SK-N-SH treated with all-trans-retinoic acid at 6 μM for 48 hours (cell line): ENCODE measurements around the gene SLC39A3.

Experiments used
- ARNTL ChIP-seq: fragments of 450-650 bp; formaldehyde crosslinking; IDR thresholded peaks from 2 replicates; pipeline ENCODE4 v1.5.0; 2020; ENCODE audit warnings: low read depth, mild to moderate bottlenecking, moderate library complexity, borderline replicate concordance
- GLIS3 ChIP-seq: fragments of 250-450 bp; sonication (Bioruptor Pico); IDR thresholded peaks from 2 replicates; pipeline ENCODE4 v1.5.0; 2020; ENCODE audit warnings: mild to moderate bottlenecking, moderate library complexity
- ZNF565 ChIP-seq: fragments of 450-650 bp; formaldehyde crosslinking; conservative IDR thresholded peaks from 2 replicates; pipeline ENCODE4 v1.5.0; 2020; ENCODE audit warnings: low read depth, mild to moderate bottlenecking, moderate library complexity
- TF ChIP-seq, protein P1 (sequence below): fragments of 250-450 bp; sonication (Bioruptor Pico); IDR thresholded peaks from 2 replicates; pipeline ENCODE4 v1.8.0; 2021; ENCODE audit warnings: low read depth, mild to moderate bottlenecking, moderate library complexity, borderline replicate concordance

DNA sequence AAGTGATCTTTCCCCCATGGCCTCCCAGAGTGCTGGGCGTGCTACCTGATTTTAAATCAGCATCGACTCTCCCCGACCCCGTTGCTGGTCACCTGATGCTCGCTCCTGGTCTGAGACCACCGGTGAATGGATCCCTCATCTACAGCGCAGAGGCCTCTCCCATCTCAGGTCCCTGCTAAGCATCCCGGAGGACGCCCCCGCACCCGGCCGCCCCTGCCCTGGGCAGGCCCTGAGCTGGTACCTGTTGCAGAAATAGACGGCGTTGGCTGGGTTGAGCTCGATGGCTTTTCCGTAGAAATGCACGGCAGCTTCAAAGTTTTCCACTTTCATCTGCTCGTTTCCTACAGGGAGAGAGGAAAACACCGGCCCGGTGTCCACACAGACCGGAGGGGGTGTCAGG, 25.1 kb upstream of the SLC39A3 start:
- no peak for TF ChIP-seq GLIS3 (CRISPR knock-in tag)
- TF ChIP-seq ARNTL (CRISPR knock-in tag): no peak
- TF ChIP-seq, protein P1, sequence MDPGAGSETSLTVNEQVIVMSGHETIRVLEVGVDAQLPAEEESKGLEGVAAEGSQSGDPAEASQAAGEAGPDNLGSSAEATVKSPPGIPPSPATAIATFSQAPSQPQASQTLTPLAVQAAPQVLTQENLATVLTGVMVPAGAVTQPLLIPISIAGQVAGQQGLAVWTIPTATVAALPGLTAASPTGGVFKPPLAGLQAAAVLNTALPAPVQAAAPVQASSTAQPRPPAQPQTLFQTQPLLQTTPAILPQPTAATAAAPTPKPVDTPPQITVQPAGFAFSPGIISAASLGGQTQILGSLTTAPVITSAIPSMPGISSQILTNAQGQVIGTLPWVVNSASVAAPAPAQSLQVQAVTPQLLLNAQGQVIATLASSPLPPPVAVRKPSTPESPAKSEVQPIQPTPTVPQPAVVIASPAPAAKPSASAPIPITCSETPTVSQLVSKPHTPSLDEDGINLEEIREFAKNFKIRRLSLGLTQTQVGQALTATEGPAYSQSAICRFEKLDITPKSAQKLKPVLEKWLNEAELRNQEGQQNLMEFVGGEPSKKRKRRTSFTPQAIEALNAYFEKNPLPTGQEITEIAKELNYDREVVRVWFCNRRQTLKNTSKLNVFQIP (CRISPR knock-in tag): no peak
- no peak for TF ChIP-seq ZNF565 (CRISPR knock-in tag)
